ENCODE data around the gene EMILIN2.

DNA sequence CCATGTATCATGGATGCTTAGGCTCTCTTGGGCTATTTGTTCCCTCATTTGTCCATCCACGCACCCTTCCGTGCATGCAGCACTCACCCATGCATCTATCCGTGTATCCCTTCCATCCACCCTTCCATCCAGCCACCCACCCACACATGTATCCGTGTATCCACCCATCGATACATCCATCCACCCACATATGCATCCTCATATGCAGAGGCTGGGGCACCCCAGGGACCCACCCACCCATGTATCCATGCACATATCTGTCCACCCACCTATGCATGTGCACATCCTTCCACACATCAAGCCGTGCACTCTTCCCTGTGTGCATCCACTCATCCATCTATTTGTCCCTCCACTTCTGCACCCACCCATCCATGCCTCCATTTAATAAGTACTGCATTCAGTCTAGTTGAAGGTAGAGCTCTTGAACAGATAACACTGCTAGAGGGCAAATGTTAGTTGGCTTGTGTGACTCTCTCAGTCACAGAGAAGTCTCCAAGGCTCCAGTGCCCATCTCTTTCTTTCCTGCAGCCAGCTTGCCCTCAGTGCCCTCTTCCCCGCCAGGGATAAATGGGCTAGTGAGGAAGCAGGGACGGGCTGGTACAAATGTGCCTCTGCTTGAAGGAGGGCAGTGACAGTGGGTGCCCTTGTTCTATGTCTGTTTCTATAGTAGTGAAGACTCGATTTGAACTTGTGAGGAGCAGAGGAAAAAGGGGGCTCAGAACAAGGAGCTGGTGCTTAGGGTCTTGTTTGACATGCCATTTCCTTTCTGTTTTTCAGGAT, 61.5 kb downstream of the EMILIN2 start:
- TF ChIP-seq, protein P1, sequence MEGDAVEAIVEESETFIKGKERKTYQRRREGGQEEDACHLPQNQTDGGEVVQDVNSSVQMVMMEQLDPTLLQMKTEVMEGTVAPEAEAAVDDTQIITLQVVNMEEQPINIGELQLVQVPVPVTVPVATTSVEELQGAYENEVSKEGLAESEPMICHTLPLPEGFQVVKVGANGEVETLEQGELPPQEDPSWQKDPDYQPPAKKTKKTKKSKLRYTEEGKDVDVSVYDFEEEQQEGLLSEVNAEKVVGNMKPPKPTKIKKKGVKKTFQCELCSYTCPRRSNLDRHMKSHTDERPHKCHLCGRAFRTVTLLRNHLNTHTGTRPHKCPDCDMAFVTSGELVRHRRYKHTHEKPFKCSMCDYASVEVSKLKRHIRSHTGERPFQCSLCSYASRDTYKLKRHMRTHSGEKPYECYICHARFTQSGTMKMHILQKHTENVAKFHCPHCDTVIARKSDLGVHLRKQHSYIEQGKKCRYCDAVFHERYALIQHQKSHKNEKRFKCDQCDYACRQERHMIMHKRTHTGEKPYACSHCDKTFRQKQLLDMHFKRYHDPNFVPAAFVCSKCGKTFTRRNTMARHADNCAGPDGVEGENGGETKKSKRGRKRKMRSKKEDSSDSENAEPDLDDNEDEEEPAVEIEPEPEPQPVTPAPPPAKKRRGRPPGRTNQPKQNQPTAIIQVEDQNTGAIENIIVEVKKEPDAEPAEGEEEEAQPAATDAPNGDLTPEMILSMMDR (IDR thresholded peaks at IDR 0.05): no peak
- no peak for TF ChIP-seq EP300 (IDR thresholded peaks at IDR 0.05)
- TF ChIP-seq POLR2A (IDR thresholded peaks at IDR 0.05; ENCODE audit: low read depth): no peak
